ENCODE results near the gene MARCHF10.

Gene MARCHF10

GRCh38 chr17:62678214-62678919 is 129.7 kb downstream of the MARCHF10 start:
- Histone ChIP-seq H3K36me3 (ENCODE audit: insufficient read depth, low read length) (no peaks in the 10 kb centered on the region), H3F3A (ENCODE audit: low read depth) (no peaks in the 10 kb centered on the region), H4K20me1 (ENCODE audit: insufficient read depth, low read length, poor library complexity, severe bottlenecking) (no peaks in the 10 kb centered on the region), H3K4me2 (ENCODE audit: low read depth, low read length, poor library complexity, severe bottlenecking) (no peak overlapping the region), H3K9ac (ENCODE audit: low read depth, low read length, poor library complexity, severe bottlenecking) (no peak overlapping the region), H3K4me3 (ENCODE audit: low read length, poor library complexity, severe bottlenecking) (no peak overlapping the region), H2AFZ (ENCODE audit: low read length) (no peak overlapping the region), H3K4me1 (ENCODE audit: insufficient read depth, low read length, poor library complexity, severe bottlenecking) (no peaks in the 10 kb centered on the region), H3K27me3 (ENCODE audit: insufficient read depth, low read length, poor library complexity, severe bottlenecking) (no peaks in the 10 kb centered on the region), H3K79me2 (ENCODE audit: insufficient read depth, low read length) (no peaks in the 10 kb centered on the region), H3K9me3 (ENCODE audit: insufficient read depth, low read depth, low read length) (no peaks in the 10 kb centered on the region), H3K9me2 (replicated peaks; ENCODE audit: low read depth, low read length) (no peaks in the 10 kb centered on the region)
- no peak for TF ChIP-seq CTCF (conservative IDR thresholded peaks at IDR 0.05; ENCODE audit: low read length)
- no peak for TF ChIP-seq EZH2phosphoT487 (IDR thresholded peaks at IDR 0.05; ENCODE audit: borderline replicate concordance)

GRCh38 chr17:62676952-62677596 is 131.0 kb downstream of the MARCHF10 start:
- Histone ChIP-seq H2AFZ (ENCODE audit: low read length) (no peak overlapping the region), H3K9ac (ENCODE audit: low read depth, low read length, poor library complexity, severe bottlenecking) (no peak overlapping the region), H3K4me1 (ENCODE audit: insufficient read depth, low read length, poor library complexity, severe bottlenecking) (no peaks in the 10 kb centered on the region), H3K36me3 (ENCODE audit: insufficient read depth, low read length) (no peaks in the 10 kb centered on the region), H3K9me2 (replicated peaks; ENCODE audit: low read depth, low read length) (no peaks in the 10 kb centered on the region), H3K9me3 (ENCODE audit: insufficient read depth, low read depth, low read length) (no peaks in the 10 kb centered on the region), H3K27me3 (ENCODE audit: insufficient read depth, low read length, poor library complexity, severe bottlenecking) (no peaks in the 10 kb centered on the region), H4K20me1 (ENCODE audit: insufficient read depth, low read length, poor library complexity, severe bottlenecking) (no peaks in the 10 kb centered on the region), H3K4me2 (ENCODE audit: low read depth, low read length, poor library complexity, severe bottlenecking) (no peak overlapping the region), H3K79me2 (ENCODE audit: insufficient read depth, low read length) (no peaks in the 10 kb centered on the region), H3F3A (ENCODE audit: low read depth) (no peaks in the 10 kb centered on the region), H3K4me3 (ENCODE audit: low read length, poor library complexity, severe bottlenecking) (no peak overlapping the region)
- TF ChIP-seq CTCF (conservative IDR thresholded peaks at IDR 0.05; ENCODE audit: low read length) (no peak), EZH2phosphoT487 (IDR thresholded peaks at IDR 0.05; ENCODE audit: borderline replicate concordance) (no peak)

- Histone ChIP-seq H3K9ac (ENCODE audit: low read depth, low read length, poor library complexity, severe bottlenecking) (no peak overlapping the region), H3F3A (ENCODE audit: low read depth) (no peaks in the 10 kb centered on the region), H3K4me2 (ENCODE audit: low read depth, low read length, poor library complexity, severe bottlenecking) (no peak overlapping the region), H3K9me3 (ENCODE audit: insufficient read depth, low read depth, low read length) (no peaks in the 10 kb centered on the region), H3K9me2 (replicated peaks; ENCODE audit: low read depth, low read length) (no peaks in the 10 kb centered on the region), H2AFZ (ENCODE audit: low read length) (no peak overlapping the region), H4K20me1 (ENCODE audit: insufficient read depth, low read length, poor library complexity, severe bottlenecking) (no peaks in the 10 kb centered on the region), H3K36me3 (ENCODE audit: insufficient read depth, low read length) (no peaks in the 10 kb centered on the region), H3K79me2 (ENCODE audit: insufficient read depth, low read length) (no peaks in the 10 kb centered on the region), H3K4me3 (ENCODE audit: low read length, poor library complexity, severe bottlenecking) (no peak overlapping the region), H3K4me1 (ENCODE audit: insufficient read depth, low read length, poor library complexity, severe bottlenecking) (no peaks in the 10 kb centered on the region), H3K27me3 (ENCODE audit: insufficient read depth, low read length, poor library complexity, severe bottlenecking) (no peaks in the 10 kb centered on the region)
- TF ChIP-seq EZH2phosphoT487 (IDR thresholded peaks at IDR 0.05; ENCODE audit: borderline replicate concordance) (no peak), CTCF (conservative IDR thresholded peaks at IDR 0.05; ENCODE audit: low read length) (no peak)
Observed at GRCh38 chr17:62676231-62676943, 131.7 kb downstream of the MARCHF10 start.

Data from Loucy (cell line).